GM18498 (cell line): ENCODE data around the gene MROH2B.
"Not testable (repeated sequence)": the region's sequence is repeated elsewhere in the genome, so short reads cannot be mapped to it uniquely, and the experiment has no call there.

ENCODE experiments used
- ATAC-seq: cut with Tn5 transposase; IDR thresholded peaks from one replicate; pipeline ENCODE4 v1.9.1; 2021; ENCODE audit warnings: mild to moderate bottlenecking, moderate library complexity; ENCODE audit not compliant: unreplicated experiment

Gene MROH2B

DNA sequence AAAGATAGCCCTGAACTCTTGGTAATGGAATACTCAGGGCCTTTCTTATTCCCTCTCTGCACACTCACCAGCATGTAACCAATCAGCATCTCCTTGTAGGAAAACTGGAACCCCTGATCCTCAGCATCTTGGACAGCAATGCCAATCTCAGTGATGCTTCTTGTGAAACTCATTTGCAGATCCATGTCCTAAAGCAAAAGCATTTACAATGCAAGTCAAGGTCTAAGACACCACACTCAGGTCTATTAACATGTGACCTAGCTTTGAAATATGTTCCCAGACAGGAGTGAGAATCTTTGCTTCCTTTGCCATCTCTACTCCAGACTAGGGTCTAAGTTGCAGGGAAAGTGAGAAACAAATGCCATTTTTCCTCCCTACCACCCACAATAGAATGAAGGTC is 38.2 kb downstream of the MROH2B start:
- no peak for ATAC-seq

- ATAC-seq, result not testable (repeated sequence)
Observed at GRCh38 chr5:41022600-41022999, 48.5 kb downstream of the MROH2B start.

DNA sequence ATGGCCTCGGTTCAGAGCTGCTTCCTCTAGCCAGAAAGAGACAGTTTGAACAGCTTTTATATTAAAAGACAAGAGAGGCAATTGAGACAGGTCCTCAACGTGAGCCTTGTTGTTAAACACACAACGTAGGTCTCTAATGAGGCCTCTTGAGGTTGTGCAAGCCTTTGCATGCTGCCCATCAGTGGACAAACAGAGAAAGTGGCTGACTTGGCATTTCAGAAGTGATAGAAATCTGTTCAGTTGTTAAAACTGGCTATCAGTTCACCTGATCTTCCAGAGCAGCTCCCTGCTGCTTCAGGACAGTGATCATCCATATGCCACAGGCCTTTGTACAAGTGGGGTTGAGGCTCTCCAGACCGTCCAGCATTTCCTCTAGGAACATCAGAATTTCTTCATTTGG is 58.8 kb downstream of the MROH2B start:
- no peak for ATAC-seq

GRCh38 chr5:41010572-41010971 is 60.6 kb downstream of the MROH2B start:
- no peak for ATAC-seq

- ATAC-seq, result no peak
Observed at GRCh38 chr5:41009232-41009631, 61.9 kb downstream of the MROH2B start.

DNA sequence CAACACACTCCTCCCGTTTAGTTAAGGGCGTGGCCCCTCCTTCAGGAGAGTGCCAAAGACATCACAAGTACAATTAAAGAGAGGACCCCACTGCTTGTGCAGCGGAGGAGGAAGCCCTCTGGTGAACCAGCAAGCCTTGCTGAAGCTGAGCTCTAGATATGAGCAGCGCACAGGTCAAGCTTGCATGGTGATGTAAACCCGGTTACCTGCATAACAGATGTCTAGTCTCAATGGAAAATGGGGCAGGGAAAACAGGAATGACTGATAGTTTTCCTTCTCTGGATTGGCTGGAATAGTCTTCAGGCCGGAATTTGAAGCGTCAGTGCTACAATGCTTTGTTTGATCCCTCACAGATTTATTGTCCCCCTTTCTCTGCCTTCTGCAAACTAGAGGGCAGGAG is 66.2 kb downstream of the MROH2B start:
- no peak for ATAC-seq

DNA sequence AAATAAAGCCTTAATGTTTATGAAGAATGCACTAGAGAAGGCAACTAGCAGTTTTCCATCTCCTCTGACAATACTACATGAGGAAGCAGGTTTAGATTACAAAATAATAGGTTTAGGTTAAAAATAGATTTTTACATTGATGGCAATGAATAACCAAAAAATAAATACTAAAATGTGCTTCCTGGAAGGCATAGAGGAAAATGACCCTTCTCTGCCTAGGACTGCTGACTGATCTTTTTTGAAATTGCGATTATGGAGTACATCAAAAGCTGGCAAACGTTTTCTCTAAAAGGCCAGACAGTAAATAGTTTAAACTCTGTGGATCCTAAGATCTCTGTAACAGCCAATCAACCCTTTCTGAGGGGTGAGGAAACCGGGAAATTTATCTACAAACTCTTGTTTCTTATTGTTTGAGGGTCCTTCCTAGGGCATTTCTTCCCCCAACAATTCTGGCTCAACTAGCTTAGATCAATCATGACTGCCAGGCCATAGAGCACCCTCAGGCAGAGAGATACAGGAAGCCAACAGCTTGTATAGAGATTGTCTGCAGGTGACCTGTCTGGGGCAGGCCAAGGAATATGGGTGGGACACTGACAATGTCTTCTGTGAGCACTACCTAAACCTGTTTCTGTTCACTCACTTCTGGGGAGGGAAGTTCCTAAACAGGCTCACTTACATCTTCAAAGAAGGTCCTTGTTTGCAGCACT is 67.3 kb downstream of the MROH2B start:
- ATAC-seq, result no peak

- no peak for ATAC-seq
Observed at GRCh38 chr5:40999966-41000365, 71.2 kb downstream of the MROH2B start.

DNA sequence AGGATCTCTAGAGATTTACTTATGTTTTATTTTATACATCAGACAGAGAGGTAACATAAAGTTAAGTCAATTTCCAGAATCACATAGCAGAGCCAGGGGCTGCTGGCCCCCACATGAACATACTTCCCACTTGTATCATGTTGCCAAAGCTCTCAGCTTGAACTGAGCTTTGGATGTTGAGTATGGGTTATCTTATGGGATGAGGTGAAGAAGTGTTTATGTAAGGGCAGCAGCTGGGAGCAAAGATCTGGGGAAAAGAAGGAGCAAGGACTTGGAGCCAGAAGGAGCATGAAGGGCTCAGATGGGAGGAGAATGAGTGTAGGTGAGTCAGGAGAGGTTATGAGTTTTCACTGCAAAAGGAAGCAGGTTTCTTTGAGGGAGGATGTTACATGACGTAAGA is 72.0 kb downstream of the MROH2B start:
- ATAC-seq, result no peak

DNA sequence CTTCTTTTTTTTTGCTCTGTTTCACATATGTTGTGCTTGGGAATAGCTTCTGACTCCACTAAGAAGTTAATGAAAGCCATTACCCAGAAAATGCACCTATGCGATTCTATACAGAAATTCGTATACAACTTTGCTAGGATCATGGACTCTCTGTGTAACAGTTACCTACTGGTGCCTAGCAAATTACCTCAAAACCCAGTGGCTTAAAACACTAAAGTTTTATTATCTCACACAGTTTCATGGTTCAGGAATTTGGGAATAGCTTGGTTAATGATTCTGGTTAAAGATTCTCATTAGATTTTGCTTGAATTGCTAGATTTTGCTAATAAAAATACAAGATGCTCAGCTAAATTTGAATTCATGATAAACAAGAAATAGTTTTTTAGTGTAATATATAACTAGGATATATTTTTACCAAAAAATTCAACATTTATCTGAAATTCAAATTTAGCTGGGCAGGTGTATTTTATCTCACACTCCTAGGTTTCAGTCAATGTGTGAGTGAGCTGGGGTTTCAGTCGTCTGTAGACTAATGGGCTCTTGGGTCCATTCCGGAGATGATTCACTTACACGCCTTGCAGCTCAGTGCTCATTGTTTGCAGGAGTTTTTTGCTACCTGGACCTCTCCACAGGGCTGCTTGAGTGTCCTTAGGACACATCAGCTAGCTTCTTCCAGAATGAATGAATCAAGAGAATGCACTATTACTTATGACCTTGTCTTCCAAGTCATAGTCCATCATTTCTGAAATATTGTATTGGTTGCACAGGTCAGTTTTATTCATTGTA is 75.1 kb downstream of the MROH2B start:
- ATAC-seq, result no peak

DNA sequence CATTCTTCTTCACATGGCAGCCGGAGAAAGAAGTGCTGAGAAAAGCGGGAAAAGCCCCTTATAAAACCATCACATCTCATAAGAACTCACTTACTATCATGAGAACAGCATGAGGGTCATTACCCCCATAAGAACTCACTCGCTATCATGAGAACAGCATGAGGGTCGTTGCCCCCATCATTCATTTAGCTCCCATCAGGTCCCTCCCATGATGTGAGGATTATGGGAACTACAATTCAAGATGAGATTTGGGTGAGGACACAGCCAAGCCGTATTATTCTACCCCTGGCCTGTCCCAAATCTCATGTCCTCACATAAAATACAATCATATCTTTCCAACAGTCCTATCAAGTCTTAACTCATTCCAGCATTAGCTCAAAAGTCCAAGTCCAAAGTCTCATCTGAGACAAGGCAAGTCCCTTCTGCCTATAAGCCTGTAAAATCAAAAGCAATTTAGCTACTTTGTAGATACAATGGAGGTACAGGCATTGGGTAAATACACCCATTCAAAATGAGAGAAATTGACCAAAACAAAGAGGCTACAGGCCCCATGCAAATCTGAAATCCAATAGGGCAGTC is 79.1 kb downstream of the MROH2B start:
- no peak for ATAC-seq

DNA sequence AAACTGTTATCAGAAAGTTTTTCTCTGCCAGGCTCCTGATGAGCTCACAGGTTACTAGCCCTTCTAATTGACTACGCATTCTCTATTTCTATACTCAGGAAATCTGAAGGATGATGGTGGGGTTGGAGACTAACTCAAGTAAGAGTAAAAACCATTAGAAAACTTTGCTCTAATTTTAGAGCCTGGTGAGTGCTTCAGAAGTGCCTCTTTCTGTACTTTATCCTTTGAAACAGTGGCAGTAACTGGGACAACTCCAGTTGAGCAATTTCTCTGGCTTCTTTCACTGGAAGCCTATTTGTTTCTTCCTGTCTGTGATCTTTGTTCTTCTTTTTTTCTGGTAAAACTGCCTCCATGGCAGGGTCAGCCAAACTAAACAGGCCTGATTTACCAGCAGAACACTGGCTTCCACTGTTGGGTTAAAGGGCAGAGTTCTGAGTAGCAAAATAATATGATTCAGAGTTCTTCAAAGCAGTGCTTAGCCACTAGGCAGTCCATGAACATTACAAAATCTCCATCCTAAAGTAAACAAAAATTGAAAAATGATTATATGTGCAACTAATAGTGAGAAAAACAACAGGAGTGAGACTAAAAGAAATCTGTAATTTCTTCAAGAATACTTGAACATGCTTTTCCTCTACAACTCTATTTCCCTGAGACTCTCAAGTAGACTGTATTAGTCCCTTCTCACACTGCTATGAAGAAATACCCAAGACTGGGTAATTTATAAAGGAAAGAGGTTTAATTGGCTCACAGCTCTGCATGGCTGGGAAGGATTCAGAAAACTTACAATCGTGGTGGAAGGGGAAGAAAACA is 79.8 kb downstream of the MROH2B start:
- no peak for ATAC-seq

GRCh38 chr5:40988746-40989510 is 82.2 kb downstream of the MROH2B start:
- no peak for ATAC-seq

DNA sequence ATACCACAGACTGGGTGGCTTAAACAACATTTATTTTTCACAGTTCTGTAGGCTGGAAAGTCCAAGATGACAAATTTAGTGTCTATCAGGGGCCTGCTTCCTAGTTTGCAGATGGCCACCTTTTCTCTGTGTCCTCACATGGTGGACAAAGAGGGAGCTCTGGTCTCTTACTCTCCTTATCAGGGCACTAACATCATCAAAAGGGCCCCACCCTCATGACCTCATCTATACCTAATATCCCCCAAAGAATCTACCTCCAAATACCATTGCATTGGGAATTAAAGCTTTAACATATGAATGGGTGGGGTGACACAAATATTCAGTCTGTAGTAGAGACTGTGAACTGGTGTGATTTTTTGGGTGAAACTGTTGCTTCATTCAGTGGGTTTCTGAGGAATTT is 83.8 kb downstream of the MROH2B start:
- no peak for ATAC-seq

DNA sequence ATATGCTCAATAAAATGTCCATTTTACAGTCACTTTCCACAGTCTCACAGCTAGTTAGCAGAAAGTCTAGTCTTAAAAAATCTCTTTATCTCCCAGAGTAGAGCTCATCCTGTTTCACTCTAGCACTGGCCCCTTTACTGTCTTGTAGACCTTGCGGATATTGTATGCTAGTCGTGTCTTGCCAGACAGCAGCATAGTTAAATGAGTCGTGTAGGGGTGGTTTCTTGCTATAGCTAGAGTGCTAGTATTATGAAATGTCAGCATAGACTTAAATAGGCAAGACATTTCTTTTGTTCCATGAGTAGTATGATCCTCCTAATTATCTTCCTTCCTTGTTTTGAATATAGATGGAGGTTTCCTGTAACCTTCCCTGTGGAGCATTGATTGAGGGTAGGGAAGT is 84.5 kb downstream of the MROH2B start:
- ATAC-seq, result no peak

GRCh38 chr5:40985501-40985900 is 85.6 kb downstream of the MROH2B start:
- ATAC-seq, result no peak

DNA sequence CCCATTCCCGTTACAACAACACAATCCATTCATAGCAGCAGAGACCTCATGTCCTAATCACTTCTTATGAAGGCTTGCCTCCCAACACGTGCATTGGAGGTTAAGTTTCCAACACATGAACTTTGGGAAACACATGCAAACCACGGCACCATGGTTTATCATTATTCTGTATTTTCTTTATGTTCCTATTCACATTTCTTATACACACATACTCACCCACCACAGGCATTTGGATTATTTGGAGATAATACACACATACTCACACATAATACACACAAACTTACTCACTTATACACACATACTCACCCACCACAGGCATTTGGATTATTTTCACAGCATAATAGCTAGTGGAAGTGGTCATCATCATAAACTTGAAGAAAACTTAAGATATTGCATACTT is 86.3 kb downstream of the MROH2B start:
- ATAC-seq, result no peak

DNA sequence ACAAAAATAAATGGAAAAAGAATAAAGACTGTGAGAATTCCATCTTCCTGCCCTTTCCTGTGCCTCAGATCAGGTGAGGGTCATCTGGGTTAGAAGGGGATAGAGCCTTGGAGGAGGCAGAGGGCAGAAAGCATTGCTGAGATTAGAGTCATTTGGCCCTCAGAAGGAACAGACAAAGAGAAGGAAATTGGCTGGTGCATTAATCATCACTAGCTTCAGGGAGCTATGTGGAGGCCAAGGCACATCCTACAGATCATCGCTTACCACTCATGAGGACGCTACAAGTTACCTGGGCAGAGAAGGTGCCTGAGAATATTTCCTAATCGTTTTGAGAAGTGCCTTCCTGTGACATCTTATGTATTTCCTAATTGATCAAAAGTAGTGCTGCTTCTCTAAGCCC is 87.4 kb downstream of the MROH2B start:
- ATAC-seq, result no peak

DNA sequence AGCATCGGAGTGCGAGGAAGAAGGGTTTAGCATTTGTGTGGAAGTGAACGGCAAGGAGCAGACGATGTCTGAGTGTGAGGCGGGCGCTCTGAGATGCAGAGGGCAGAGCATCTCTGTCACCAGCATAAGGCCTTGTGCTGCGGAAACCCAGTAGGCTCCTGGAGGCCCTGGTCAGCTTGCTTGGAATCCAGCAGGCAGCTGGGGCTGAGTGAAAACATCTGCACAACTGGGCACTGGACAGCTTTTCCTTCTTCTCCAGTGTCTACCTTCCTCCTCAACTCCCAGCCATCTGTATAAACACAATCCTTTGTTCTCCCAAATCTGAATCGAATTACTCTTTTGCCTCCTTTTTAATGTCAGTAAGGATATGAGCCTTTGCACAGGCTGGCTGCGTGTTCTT is 89.7 kb downstream of the MROH2B start:
- no peak for ATAC-seq

GRCh38 chr5:40976836-40977235 is 94.3 kb downstream of the MROH2B start:
- ATAC-seq, result no peak

DNA sequence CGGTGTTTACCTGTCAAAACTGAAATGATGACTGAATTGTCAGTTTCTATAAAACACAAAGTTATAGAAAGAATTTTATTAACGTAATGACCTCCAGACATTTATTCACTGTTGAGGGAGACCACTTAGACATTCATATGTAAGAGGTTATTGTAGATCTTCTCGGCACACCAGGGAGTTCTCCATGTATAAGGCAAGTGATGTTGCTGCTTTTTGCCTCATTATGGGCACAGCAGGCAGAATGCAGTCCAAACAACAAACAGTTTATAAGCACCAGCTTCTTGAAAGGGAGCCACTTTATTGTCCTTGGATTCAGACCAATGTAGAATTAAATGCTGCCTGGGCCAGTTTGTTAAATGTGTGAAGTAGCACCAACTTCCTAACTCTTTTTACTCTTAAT is 95.1 kb downstream of the MROH2B start:
- ATAC-seq, result no peak
